Measurements from ENCODE around the gene DIS3L2.
A peak's percentile ranks its signal among the peaks of the same experiment; 100 is the strongest.
"Not testable (repeated sequence)": the region's sequence is repeated elsewhere in the genome, so short reads cannot be mapped to it uniquely, and the experiment has no call there.

DIS3L2 gene

DNA sequence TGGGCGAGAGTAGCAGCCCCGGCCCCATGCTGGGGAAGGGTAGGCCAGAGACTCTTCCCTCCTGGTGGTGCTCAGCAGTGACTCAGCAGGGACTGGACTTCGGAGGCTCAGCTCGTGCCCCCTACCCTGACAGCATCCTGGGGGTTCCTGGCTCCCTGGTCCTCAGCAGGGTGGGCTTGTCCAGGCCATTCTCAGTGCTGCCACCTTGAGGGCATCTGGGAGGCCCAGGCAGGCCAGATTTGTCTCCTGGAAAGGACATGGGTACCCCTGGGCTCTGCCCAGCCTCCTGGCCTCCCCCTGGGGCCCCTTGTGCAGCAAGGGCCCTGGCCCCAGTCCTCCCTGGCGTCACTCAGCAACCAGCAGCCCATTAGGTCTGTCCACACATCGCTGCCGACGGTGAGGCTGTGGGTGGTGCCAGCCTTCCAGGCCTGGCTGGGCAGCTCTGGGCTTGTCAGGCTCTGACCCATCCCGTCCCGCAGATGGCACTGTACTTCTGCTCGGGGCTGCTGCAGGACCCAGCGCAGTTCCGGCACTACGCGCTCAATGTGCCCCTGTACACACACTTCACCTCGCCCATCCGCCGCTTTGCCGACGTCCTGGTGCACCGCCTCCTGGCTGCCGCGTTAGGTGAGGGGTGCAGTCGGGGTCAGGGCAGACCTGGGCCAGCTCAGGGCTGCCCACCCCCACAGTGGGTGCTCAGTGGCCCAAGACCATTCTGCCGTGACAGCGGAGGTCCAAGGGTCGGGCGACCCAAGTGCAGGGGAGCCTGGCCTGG lies 372.0 kb downstream of the DIS3L2 start:
- no peaks in the 10 kb centered on the region for H3K9me3 ChIP-seq (ENCODE audit: insufficient read depth, low read length)
- H3K4me3 ChIP-seq (ENCODE audit: low read length): no peak overlapping the region
- TF ChIP-seq EZH2phosphoT487 (IDR thresholded peaks at IDR 0.05; ENCODE audit: low read depth): no peak
- TF ChIP-seq, protein P1, sequence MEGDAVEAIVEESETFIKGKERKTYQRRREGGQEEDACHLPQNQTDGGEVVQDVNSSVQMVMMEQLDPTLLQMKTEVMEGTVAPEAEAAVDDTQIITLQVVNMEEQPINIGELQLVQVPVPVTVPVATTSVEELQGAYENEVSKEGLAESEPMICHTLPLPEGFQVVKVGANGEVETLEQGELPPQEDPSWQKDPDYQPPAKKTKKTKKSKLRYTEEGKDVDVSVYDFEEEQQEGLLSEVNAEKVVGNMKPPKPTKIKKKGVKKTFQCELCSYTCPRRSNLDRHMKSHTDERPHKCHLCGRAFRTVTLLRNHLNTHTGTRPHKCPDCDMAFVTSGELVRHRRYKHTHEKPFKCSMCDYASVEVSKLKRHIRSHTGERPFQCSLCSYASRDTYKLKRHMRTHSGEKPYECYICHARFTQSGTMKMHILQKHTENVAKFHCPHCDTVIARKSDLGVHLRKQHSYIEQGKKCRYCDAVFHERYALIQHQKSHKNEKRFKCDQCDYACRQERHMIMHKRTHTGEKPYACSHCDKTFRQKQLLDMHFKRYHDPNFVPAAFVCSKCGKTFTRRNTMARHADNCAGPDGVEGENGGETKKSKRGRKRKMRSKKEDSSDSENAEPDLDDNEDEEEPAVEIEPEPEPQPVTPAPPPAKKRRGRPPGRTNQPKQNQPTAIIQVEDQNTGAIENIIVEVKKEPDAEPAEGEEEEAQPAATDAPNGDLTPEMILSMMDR (IDR thresholded peaks at IDR 0.05; ENCODE audit: low read depth, low read length): peak; percentile 42; the same call in 1 of the 2 replicates
- H4K20me1 ChIP-seq (ENCODE audit: insufficient read depth, low read length): no peaks in the 10 kb centered on the region
- no peak overlapping the region for H3K27ac ChIP-seq (ENCODE audit: low read length)
- peaks cover 2% of the 10 kb centered on the region for H3K4me1 ChIP-seq (ENCODE audit: low read length)
- H2AFZ ChIP-seq (ENCODE audit: low read depth, low read length): no peak overlapping the region
- no peaks in the 10 kb centered on the region for H3K27me3 ChIP-seq (ENCODE audit: low read depth, low read length)
- no peaks in the 10 kb centered on the region for H3K36me3 ChIP-seq (replicated peaks; ENCODE audit: low read depth, low read length)
- H3K79me2 ChIP-seq (ENCODE audit: low read length): no peaks in the 10 kb centered on the region
- no peak overlapping the region for H3K4me2 ChIP-seq (ENCODE audit: low read length)
- no peak overlapping the region for H3K9ac ChIP-seq (ENCODE audit: low read length)

DNA sequence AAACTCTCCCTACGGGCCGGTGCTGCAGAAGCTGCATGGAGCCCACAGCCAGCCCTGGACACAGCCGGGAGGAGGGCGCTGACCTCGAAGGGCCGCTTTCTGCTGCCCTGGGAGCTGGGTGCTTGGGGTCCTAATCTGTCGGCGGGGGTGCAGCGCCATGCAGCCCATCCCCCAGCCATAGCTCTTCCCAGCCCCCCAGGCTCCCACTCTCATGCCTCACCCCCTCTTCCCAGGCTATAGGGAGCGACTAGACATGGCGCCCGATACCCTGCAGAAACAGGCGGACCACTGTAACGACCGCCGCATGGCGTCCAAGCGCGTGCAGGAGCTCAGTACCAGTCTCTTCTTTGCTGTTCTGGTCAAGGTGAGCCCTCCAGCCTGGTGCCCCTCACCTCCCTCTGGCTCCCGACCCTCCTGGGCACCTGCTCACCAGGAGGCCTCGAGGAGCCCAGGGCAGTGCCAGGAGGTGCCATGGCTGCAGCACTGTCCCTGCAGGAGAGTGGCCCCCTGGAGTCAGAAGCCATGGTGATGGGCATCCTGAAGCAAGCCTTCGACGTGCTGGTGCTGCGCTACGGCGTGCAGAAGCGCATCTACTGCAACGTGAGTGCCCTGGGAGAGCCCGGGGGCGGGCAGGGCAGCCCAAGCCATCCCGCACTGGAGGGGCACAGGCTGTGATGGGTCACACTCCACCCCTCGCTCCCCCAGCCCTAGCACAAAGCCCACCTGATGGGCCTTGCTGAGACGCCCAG lies 372.8 kb downstream of the DIS3L2 start:
- H3K4me2 ChIP-seq (ENCODE audit: low read length); H4K20me1 ChIP-seq (ENCODE audit: insufficient read depth, low read length); H2AFZ ChIP-seq (ENCODE audit: low read depth, low read length); H3K27me3 ChIP-seq (ENCODE audit: low read depth, low read length); H3K79me2 ChIP-seq (ENCODE audit: low read length); H3K36me3 ChIP-seq (replicated peaks; ENCODE audit: low read depth, low read length); H3K4me1 ChIP-seq (ENCODE audit: low read length); H3K9me3 ChIP-seq (ENCODE audit: insufficient read depth, low read length); H3K9ac ChIP-seq (ENCODE audit: low read length); H3K4me3 ChIP-seq (ENCODE audit: low read length); H3K27ac ChIP-seq (ENCODE audit: low read length): not testable (repeated sequence)

DNA sequence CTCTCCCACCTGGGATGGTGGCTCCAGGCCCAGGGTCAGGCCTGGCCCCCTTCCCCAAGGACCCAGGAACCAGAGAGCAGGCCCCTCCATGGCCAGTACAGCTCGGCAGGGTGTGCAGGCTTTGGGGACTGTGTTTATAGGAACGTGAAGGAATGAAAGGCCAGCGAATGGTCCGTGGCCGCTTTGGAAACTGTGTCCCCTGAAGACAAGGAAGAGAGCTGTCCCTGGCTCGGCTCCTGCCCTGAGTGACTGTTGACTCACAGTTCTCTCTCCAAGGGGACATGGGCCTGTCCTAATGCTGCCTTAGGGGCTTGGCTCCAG lies 373.3 kb downstream of the DIS3L2 start:
- H3K79me2 ChIP-seq (ENCODE audit: low read length); H3K4me2 ChIP-seq (ENCODE audit: low read length); H3K36me3 ChIP-seq (replicated peaks; ENCODE audit: low read depth, low read length); H3K9me3 ChIP-seq (ENCODE audit: insufficient read depth, low read length); H3K27me3 ChIP-seq (ENCODE audit: low read depth, low read length); H3K27ac ChIP-seq (ENCODE audit: low read length); H3K4me3 ChIP-seq (ENCODE audit: low read length); H3K9ac ChIP-seq (ENCODE audit: low read length); H4K20me1 ChIP-seq (ENCODE audit: insufficient read depth, low read length); H3K4me1 ChIP-seq (ENCODE audit: low read length); H2AFZ ChIP-seq (ENCODE audit: low read depth, low read length): not testable (repeated sequence)

DNA sequence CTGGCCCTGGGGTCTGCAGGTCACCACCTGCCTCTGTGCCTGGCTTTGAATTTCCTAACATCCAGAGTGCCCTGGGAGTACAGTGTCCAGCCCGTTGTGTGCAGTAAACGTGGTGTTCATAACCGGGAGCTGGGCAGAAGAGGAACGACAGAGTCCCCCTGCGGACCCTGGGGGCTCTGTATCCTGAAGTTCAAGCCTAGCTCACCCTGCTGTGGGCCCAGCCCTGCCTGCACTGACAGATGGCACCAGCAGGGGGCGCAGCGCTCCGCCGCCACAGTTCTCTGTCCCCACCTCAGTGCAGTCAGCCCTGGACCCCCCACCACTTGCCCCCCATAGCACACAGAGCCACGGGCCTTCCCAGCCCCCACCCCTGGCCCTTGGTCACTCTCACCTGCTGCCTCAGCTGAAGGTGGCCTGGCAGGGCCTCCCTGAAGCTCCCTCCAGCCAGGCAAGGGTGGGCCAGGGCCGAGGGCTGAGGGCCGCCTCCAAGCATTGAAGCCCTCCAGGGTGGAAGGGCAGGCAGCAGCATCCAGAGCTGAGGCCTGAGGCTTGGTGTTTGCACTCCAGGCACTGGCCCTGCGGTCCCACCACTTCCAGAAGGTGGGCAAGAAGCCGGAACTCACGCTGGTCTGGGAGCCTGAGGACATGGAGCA lies 373.8 kb downstream of the DIS3L2 start:
- not testable (repeated sequence) for H3K9ac ChIP-seq (ENCODE audit: low read length); H3K4me1 ChIP-seq (ENCODE audit: low read length); H3K27ac ChIP-seq (ENCODE audit: low read length); H3K9me3 ChIP-seq (ENCODE audit: insufficient read depth, low read length); H3K4me3 ChIP-seq (ENCODE audit: low read length); H3K27me3 ChIP-seq (ENCODE audit: low read depth, low read length); H3K36me3 ChIP-seq (replicated peaks; ENCODE audit: low read depth, low read length); H3K79me2 ChIP-seq (ENCODE audit: low read length); H4K20me1 ChIP-seq (ENCODE audit: insufficient read depth, low read length); H3K4me2 ChIP-seq (ENCODE audit: low read length); H2AFZ ChIP-seq (ENCODE audit: low read depth, low read length)
- TF ChIP-seq, protein P1 (IDR thresholded peaks at IDR 0.05; ENCODE audit: low read depth, low read length): peak; percentile 37

DNA sequence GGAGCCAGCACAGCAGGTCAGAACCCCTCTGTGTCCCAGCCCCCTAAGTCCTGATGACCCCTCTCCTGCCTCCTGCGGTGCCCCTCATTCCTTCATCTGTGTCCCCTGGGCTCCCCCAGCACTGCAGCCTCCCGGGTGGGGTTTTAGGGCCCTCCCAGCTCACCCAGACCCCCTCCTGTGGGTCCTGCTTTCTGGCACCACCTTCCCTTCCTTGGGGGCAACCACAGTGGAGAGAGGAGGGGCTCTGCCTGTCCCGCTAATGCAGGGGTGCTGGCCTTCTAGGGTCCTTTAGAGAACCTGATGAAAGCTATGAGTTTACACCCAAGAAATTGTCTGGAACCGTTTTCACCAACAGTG lies 374.3 kb downstream of the DIS3L2 start:
- H3K4me3 ChIP-seq (ENCODE audit: low read length): no peak overlapping the region
- no peaks in the 10 kb centered on the region for H3K9me3 ChIP-seq (ENCODE audit: insufficient read depth, low read length)
- H3K27me3 ChIP-seq (ENCODE audit: low read depth, low read length): no peaks in the 10 kb centered on the region
- no peaks in the 10 kb centered on the region for H3K36me3 ChIP-seq (replicated peaks; ENCODE audit: low read depth, low read length)
- no peak overlapping the region for H2AFZ ChIP-seq (ENCODE audit: low read depth, low read length)
- no peaks in the 10 kb centered on the region for H3K79me2 ChIP-seq (ENCODE audit: low read length)
- H3K27ac ChIP-seq (ENCODE audit: low read length): no peak overlapping the region
- H4K20me1 ChIP-seq (ENCODE audit: insufficient read depth, low read length): no peaks in the 10 kb centered on the region
- TF ChIP-seq, protein P1 (IDR thresholded peaks at IDR 0.05; ENCODE audit: low read depth, low read length): no peak
- TF ChIP-seq EZH2phosphoT487 (IDR thresholded peaks at IDR 0.05; ENCODE audit: low read depth): no peak
- no peak overlapping the region for H3K4me2 ChIP-seq (ENCODE audit: low read length)
- H3K9ac ChIP-seq (ENCODE audit: low read length): no peak overlapping the region
- no peaks in the 10 kb centered on the region for H3K4me1 ChIP-seq (ENCODE audit: low read length)

All from OCI-LY3 (cell line).